Measurements from ENCODE around the gene LGALS9. TPM values are rescaled to one million over a fixed set of nuclear protein-coding genes. Genes with fewer than 3 reads are reported as not detected.
"Not testable (repeated sequence)": the region's sequence is repeated elsewhere in the genome, so short reads cannot be mapped to it uniquely, and the experiment has no call there.

LGALS9 gene
- total and polyA plus RNA-seq, 2 donors, result 45.7 to 75.8 TPM

GRCh38 chr17:27621942-27622559 lies 8.9 kb upstream of the LGALS9 start:
- Histone ChIP-seq H3K36me3 (ENCODE audit: control insufficient read depth in 2 of 2, insufficient read depth in 2 of 2, low read length in 1 of 2) (peaks cover 0 to 16% of the 10 kb centered on the region in 2 donors), H3K4me1 (ENCODE audit: control insufficient read depth in 2 of 2, insufficient read depth in 2 of 2, low read length in 2 of 2) (no peaks in the 10 kb centered on the region), H3K4me3 (ENCODE audit: low read length in 2 of 2) (no peak overlapping the region), H3K27me3 (ENCODE audit: control insufficient read depth in 2 of 2, insufficient read depth in 1 of 2, low read length in 1 of 2) (no peaks in the 10 kb centered on the region), H3K9me3 (ENCODE audit: control insufficient read depth in 2 of 2, insufficient read depth in 1 of 2, low read length in 1 of 2) (no peaks in the 10 kb centered on the region), H3K27ac (ENCODE audit: low read depth in 1 of 2, low read length in 1 of 2) (no peak overlapping the region)
- WGBS, result 95% methylated on average over 10 of the region's 10 CpGs
- no peak for DNase-seq (ENCODE audit: low read depth in 6 of 9, low spot score in 9 of 9)

GRCh38 chr17:27622986-27623385 lies 8.0 kb upstream of the LGALS9 start:
- no peak overlapping the region for H3K4me3 ChIP-seq (ENCODE audit: low read length in 2 of 2)
- H3K27ac ChIP-seq (ENCODE audit: low read depth in 1 of 2, low read length in 1 of 2), result no peak overlapping the region
- peaks cover 0 to 9% of the 10 kb centered on the region in 2 donors for H3K36me3 ChIP-seq (ENCODE audit: control insufficient read depth in 2 of 2, insufficient read depth in 2 of 2, low read length in 1 of 2)
- H3K4me1 ChIP-seq (ENCODE audit: control insufficient read depth in 2 of 2, insufficient read depth in 2 of 2, low read length in 2 of 2), result no peaks in the 10 kb centered on the region
- WGBS, result 97% methylated on average over 4 of the region's 4 CpGs
- no peaks in the 10 kb centered on the region for H3K9me3 ChIP-seq (ENCODE audit: control insufficient read depth in 2 of 2, insufficient read depth in 1 of 2, low read length in 1 of 2)
- no peaks in the 10 kb centered on the region for H3K27me3 ChIP-seq (ENCODE audit: control insufficient read depth in 2 of 2, insufficient read depth in 1 of 2, low read length in 1 of 2)
- DNase-seq (ENCODE audit: low read depth in 6 of 9, low spot score in 9 of 9), result no peak

GRCh38 chr17:27623614-27624013 lies 7.4 kb upstream of the LGALS9 start:
- Histone ChIP-seq H3K27ac (ENCODE audit: low read depth in 1 of 2, low read length in 1 of 2) (no peak overlapping the region), H3K36me3 (ENCODE audit: control insufficient read depth in 2 of 2, insufficient read depth in 2 of 2, low read length in 1 of 2) (peaks cover 0 to 3% of the 10 kb centered on the region in 2 donors), H3K4me1 (ENCODE audit: control insufficient read depth in 2 of 2, insufficient read depth in 2 of 2, low read length in 2 of 2) (no peaks in the 10 kb centered on the region), H3K9me3 (ENCODE audit: control insufficient read depth in 2 of 2, insufficient read depth in 1 of 2, low read length in 1 of 2) (no peaks in the 10 kb centered on the region), H3K27me3 (ENCODE audit: control insufficient read depth in 2 of 2, insufficient read depth in 1 of 2, low read length in 1 of 2) (no peaks in the 10 kb centered on the region), H3K4me3 (ENCODE audit: low read length in 2 of 2) (no peak overlapping the region)
- WGBS, result 94% methylated on average over 6 of the region's 6 CpGs
- no peak for DNase-seq (ENCODE audit: low read depth in 6 of 9, low spot score in 9 of 9)

GRCh38 chr17:27624539-27624938 lies 6.4 kb upstream of the LGALS9 start:
- no peak overlapping the region for H3K27ac ChIP-seq (ENCODE audit: low read depth in 1 of 2, low read length in 1 of 2)
- 95% methylated on average over 3 of the region's 3 CpGs for whole genome bisulfite sequencing
- DNase-seq (ENCODE audit: low read depth in 6 of 9, low spot score in 9 of 9), result no peak
- no peaks in the 10 kb centered on the region for H3K9me3 ChIP-seq (ENCODE audit: control insufficient read depth in 2 of 2, insufficient read depth in 1 of 2, low read length in 1 of 2)
- no peaks in the 10 kb centered on the region for H3K4me1 ChIP-seq (ENCODE audit: control insufficient read depth in 2 of 2, insufficient read depth in 2 of 2, low read length in 2 of 2)
- no peaks in the 10 kb centered on the region for H3K36me3 ChIP-seq (ENCODE audit: control insufficient read depth in 2 of 2, insufficient read depth in 2 of 2, low read length in 1 of 2)
- H3K4me3 ChIP-seq (ENCODE audit: low read length in 2 of 2), result no peak overlapping the region
- no peaks in the 10 kb centered on the region for H3K27me3 ChIP-seq (ENCODE audit: control insufficient read depth in 2 of 2, insufficient read depth in 1 of 2, low read length in 1 of 2)

GRCh38 chr17:27625856-27626255 lies 5.1 kb upstream of the LGALS9 start:
- Histone ChIP-seq H3K27ac (ENCODE audit: low read depth in 1 of 2, low read length in 1 of 2) (no peak overlapping the region), H3K36me3 (ENCODE audit: control insufficient read depth in 2 of 2, insufficient read depth in 2 of 2, low read length in 1 of 2) (no peaks in the 10 kb centered on the region)

DNA sequence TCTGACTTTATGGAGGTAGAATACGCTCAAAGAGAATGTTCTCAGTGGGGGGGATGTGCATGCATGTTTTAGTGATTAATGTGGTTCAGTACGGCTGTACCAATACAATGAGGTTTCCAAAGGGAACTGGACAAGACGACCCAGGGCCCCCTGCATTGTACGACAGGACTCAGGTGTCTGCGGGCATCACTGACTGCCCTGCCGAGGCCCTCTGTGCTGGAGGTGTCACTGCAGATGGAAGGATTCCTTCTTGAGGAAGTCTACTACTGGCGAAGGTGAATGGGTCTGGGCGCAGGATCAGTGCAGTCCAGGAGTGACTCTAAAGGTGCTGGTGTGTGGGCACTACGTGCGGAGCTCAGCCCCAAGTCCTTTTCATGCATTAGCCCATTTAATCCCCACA lies 3.5 kb upstream of the LGALS9 start:
- no peaks in the 10 kb centered on the region for H3K36me3 ChIP-seq (ENCODE audit: control insufficient read depth in 2 of 2, insufficient read depth in 2 of 2, low read length in 1 of 2)
- 96% methylated on average over 10 of the region's 10 CpGs for WGBS
- H3K9me3 ChIP-seq (ENCODE audit: control insufficient read depth in 2 of 2, insufficient read depth in 1 of 2, low read length in 1 of 2), result no peaks in the 10 kb centered on the region
- H3K27ac ChIP-seq (ENCODE audit: low read depth in 1 of 2, low read length in 1 of 2), result no peak overlapping the region
- H3K27me3 ChIP-seq (ENCODE audit: control insufficient read depth in 2 of 2, insufficient read depth in 1 of 2, low read length in 1 of 2), result no peaks in the 10 kb centered on the region
- H3K4me3 ChIP-seq (ENCODE audit: low read length in 2 of 2), result no peak overlapping the region
- H3K4me1 ChIP-seq (ENCODE audit: control insufficient read depth in 2 of 2, insufficient read depth in 2 of 2, low read length in 2 of 2), result peaks cover 7 to 14% of the 10 kb centered on the region in 2 donors
- DNase-seq (ENCODE audit: low read depth in 6 of 9, low spot score in 9 of 9), result no peak

More at GRCh38 chr17:27625856-27626255, 5.1 kb upstream of the LGALS9 start:
- 97% methylated on average over 5 of the region's 5 CpGs for WGBS
- Histone ChIP-seq H3K27me3 (ENCODE audit: control insufficient read depth in 2 of 2, insufficient read depth in 1 of 2, low read length in 1 of 2) (no peaks in the 10 kb centered on the region), H3K9me3 (ENCODE audit: control insufficient read depth in 2 of 2, insufficient read depth in 1 of 2, low read length in 1 of 2) (no peaks in the 10 kb centered on the region), H3K4me1 (ENCODE audit: control insufficient read depth in 2 of 2, insufficient read depth in 2 of 2, low read length in 2 of 2) (peaks cover 0 to 3% of the 10 kb centered on the region in 2 donors), H3K4me3 (ENCODE audit: low read length in 2 of 2) (no peak overlapping the region)
- DNase-seq (ENCODE audit: low read depth in 6 of 9, low spot score in 9 of 9), result no peak

GRCh38 chr17:27628376-27628775 lies 2.6 kb upstream of the LGALS9 start:
- 98% methylated on average over 5 of the region's 5 CpGs for WGBS
- H3K4me1 ChIP-seq (ENCODE audit: control insufficient read depth in 2 of 2, insufficient read depth in 2 of 2, low read length in 2 of 2), result peaks cover 7 to 15% of the 10 kb centered on the region in 2 donors
- H3K36me3 ChIP-seq (ENCODE audit: control insufficient read depth in 2 of 2, insufficient read depth in 2 of 2, low read length in 1 of 2), result no peaks in the 10 kb centered on the region
- no peak overlapping the region for H3K27ac ChIP-seq (ENCODE audit: low read depth in 1 of 2, low read length in 1 of 2)
- no peak for DNase-seq (ENCODE audit: low read depth in 6 of 9, low spot score in 9 of 9)
- H3K27me3 ChIP-seq (ENCODE audit: control insufficient read depth in 2 of 2, insufficient read depth in 1 of 2, low read length in 1 of 2), result no peaks in the 10 kb centered on the region
- no peaks in the 10 kb centered on the region for H3K9me3 ChIP-seq (ENCODE audit: control insufficient read depth in 2 of 2, insufficient read depth in 1 of 2, low read length in 1 of 2)
- H3K4me3 ChIP-seq (ENCODE audit: low read length in 2 of 2), result no peak overlapping the region

DNA sequence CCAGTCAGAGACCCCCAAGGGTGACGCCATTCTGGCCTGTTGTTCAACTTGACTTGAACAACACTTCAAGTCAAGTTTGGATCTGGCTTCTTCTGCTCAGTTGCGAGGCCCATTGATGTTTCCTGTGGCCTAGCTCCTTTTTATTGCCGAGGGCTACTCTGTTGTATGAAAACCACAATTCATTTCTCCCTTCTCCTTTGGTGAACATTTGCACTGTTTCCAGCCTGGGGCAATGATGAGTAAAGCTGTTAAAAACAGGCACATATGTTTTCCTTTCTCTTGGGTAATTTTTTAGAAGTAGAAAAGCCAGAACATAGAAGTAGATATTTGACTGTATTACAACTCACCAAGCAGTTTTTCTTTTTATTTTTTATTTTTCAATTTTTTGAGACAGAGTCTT lies 1.7 kb upstream of the LGALS9 start:
- H3K4me1 ChIP-seq (ENCODE audit: control insufficient read depth in 2 of 2, insufficient read depth in 2 of 2, low read length in 2 of 2), result peaks cover 7 to 15% of the 10 kb centered on the region in 2 donors
- not testable (repeated sequence) for H3K4me3 ChIP-seq (ENCODE audit: low read length in 2 of 2); H3K27me3 ChIP-seq (ENCODE audit: control insufficient read depth in 2 of 2, insufficient read depth in 1 of 2, low read length in 1 of 2); H3K27ac ChIP-seq (ENCODE audit: low read depth in 1 of 2, low read length in 1 of 2); DNase-seq (ENCODE audit: low read depth in 6 of 9, low spot score in 9 of 9); H3K9me3 ChIP-seq (ENCODE audit: control insufficient read depth in 2 of 2, insufficient read depth in 1 of 2, low read length in 1 of 2); H3K36me3 ChIP-seq (ENCODE audit: control insufficient read depth in 2 of 2, insufficient read depth in 2 of 2, low read length in 1 of 2)
- 86% methylated on average over 3 of the region's 3 CpGs for WGBS

DNA sequence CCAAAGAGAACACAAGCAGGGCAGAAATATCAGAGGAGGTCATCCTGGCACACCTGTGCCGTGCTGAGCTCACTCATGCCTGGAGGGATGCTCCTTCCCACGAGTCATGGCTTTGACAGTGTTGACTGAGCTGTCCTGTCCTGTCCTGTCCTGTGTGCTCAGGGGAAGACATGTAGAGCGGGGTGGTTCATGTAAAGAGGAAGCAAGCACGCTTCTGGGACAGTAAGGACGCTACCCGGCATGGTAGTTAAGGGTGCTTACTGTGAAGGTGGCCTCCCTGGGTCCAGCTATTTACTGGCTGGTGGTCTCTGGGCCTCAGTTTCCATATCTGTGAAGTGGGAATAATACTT lies 398 bp downstream of the LGALS9 start:
- Histone ChIP-seq H3K4me1 (ENCODE audit: control insufficient read depth in 2 of 2, insufficient read depth in 2 of 2, low read length in 2 of 2) (peaks cover 7 to 17% of the 10 kb centered on the region in 2 donors), H3K4me3 (ENCODE audit: low read length in 2 of 2) (peak overlapping the region; percentile 50 to 59), H3K36me3 (ENCODE audit: control insufficient read depth in 2 of 2, insufficient read depth in 2 of 2, low read length in 1 of 2) (no peaks in the 10 kb centered on the region), H3K27ac (ENCODE audit: low read depth in 1 of 2, low read length in 1 of 2) (peak overlapping the region; percentile 43 to 60), H3K9me3 (ENCODE audit: control insufficient read depth in 2 of 2, insufficient read depth in 1 of 2, low read length in 1 of 2) (no peaks in the 10 kb centered on the region), H3K27me3 (ENCODE audit: control insufficient read depth in 2 of 2, insufficient read depth in 1 of 2, low read length in 1 of 2) (no peaks in the 10 kb centered on the region)
- DNase-seq (ENCODE audit: low read depth in 6 of 9, low spot score in 9 of 9), result peak in 2 of 9 donors; percentile 22 to 49
- 2% methylated on average over 6 of the region's 6 CpGs for WGBS

All from thymus (tissue), 11 donors.